Ectodermal cell (in vitro differentiated cells): ENCODE data around the gene SPRN.

ENCODE experiments used
- H3K27ac ChIP-seq: 2 replicates; pipeline ENCODE4 v1.7.0; 2013; ENCODE audit warnings: mild to moderate bottlenecking, low read depth, low read length; ENCODE audit not compliant: insufficient read depth, poor library complexity, severe bottlenecking
- H3K27me3 ChIP-seq: 2 replicates; pipeline ENCODE4 v1.7.0; 2013; ENCODE audit warnings: mild to moderate bottlenecking, low read length; ENCODE audit not compliant: insufficient read depth, control insufficient read depth, poor library complexity, severe bottlenecking
- H3K36me3 ChIP-seq: one replicate; pipeline ENCODE4 v1.7.0; 2013; ENCODE audit warnings: low read length; ENCODE audit not compliant: control insufficient read depth, insufficient read depth
- H3K4me1 ChIP-seq: one replicate; pipeline ENCODE4 v1.7.0; 2013; ENCODE audit warnings: low read length; ENCODE audit not compliant: control insufficient read depth, insufficient read depth
- H3K4me3 ChIP-seq: 2 replicates; pipeline ENCODE4 v1.7.0; 2013; ENCODE audit warnings: low read depth, low read length, control low read depth; ENCODE audit not compliant: insufficient read depth
- H3K9me3 ChIP-seq: 2 replicates; pipeline ENCODE4 v1.7.0; 2013; ENCODE audit warnings: mild to moderate bottlenecking, low read length, moderate library complexity; ENCODE audit not compliant: control insufficient read depth
- WGBS, 2 experiments: methylation state at CpG; one replicate each; pipeline ENCODE4 v1.1.7; 2013; ENCODE audit warnings: missing lambda C conversion rate in 2 of 2; 5-methylcytosine and 5-hydroxymethylcytosine counted together

The SPRN gene

GRCh38 chr10:133456041-133456951 lies 31.9 kb upstream of the SPRN start:
- WGBS, 2 experiments: 83 to 85% methylated on average over 46 of the region's 46 CpGs
- Histone ChIP-seq H3K36me3 (no peaks in the 10 kb centered on the region), H3K4me3 (no peak overlapping the region), H3K27me3 (no peaks in the 10 kb centered on the region), H3K27ac (no peak overlapping the region), H3K4me1 (no peaks in the 10 kb centered on the region), H3K9me3 (peaks cover 5% of the 10 kb centered on the region)

GRCh38 chr10:133455611-133456031 lies 31.2 kb upstream of the SPRN start:
- Histone ChIP-seq H3K27ac (no peak overlapping the region), H3K4me1 (no peaks in the 10 kb centered on the region), H3K27me3 (no peaks in the 10 kb centered on the region), H3K9me3 (peaks cover 5% of the 10 kb centered on the region), H3K36me3 (no peaks in the 10 kb centered on the region), H3K4me3 (no peak overlapping the region)
- 83 to 84% methylated on average over 7 of the region's 7 CpGs for WGBS, 2 experiments

GRCh38 chr10:133455196-133455595 lies 30.8 kb upstream of the SPRN start:
- WGBS, 2 experiments: 63 to 69% methylated on average over 5 of the region's 5 CpGs
- no peaks in the 10 kb centered on the region for H3K36me3 ChIP-seq
- no peak overlapping the region for H3K4me3 ChIP-seq
- H3K27me3 ChIP-seq: no peaks in the 10 kb centered on the region
- peaks cover 5% of the 10 kb centered on the region for H3K9me3 ChIP-seq
- no peak overlapping the region for H3K27ac ChIP-seq
- no peaks in the 10 kb centered on the region for H3K4me1 ChIP-seq

- peaks cover 5% of the 10 kb centered on the region for H3K9me3 ChIP-seq
- no peak overlapping the region for H3K4me3 ChIP-seq
- no peaks in the 10 kb centered on the region for H3K36me3 ChIP-seq
- WGBS, 2 experiments: 74 to 79% methylated on average over 10 of the region's 10 CpGs
- H3K27ac ChIP-seq: no peak overlapping the region
- no peaks in the 10 kb centered on the region for H3K4me1 ChIP-seq
- H3K27me3 ChIP-seq: no peaks in the 10 kb centered on the region
These were observed 29.9 kb upstream of the SPRN start for GRCh38 chr10:133454204-133454893.

GRCh38 chr10:133453516-133454203 lies 29.2 kb upstream of the SPRN start, which contains the start of gene SCART1:
Gene SCART1 (plus strand): TSS chr10:133453945. CDS start chr10:133453998, 53 bp downstream.
- peaks cover 7% of the 10 kb centered on the region for H3K9me3 ChIP-seq
- no peaks in the 10 kb centered on the region for H3K27me3 ChIP-seq

GRCh38 chr10:133452453-133452852 lies 28.0 kb upstream of the SPRN start:
- Histone ChIP-seq H3K4me1 (no peaks in the 10 kb centered on the region), H3K36me3 (no peaks in the 10 kb centered on the region), H3K27me3 (no peaks in the 10 kb centered on the region), H3K27ac (no peak overlapping the region), H3K9me3 (peaks cover 7% of the 10 kb centered on the region), H3K4me3 (no peak overlapping the region)
- 77 to 83% methylated on average over 4 of the region's 4 CpGs for WGBS, 2 experiments

More at GRCh38 chr10:133453516-133454203, 29.2 kb upstream of the SPRN start, which contains the start of gene SCART1:
- Histone ChIP-seq H3K4me3 (no peak within 1 kb of the TSS), H3K27ac (no peak within 1 kb of the TSS), H3K36me3 (no peaks in the 10 kb centered on the region), H3K4me1 (no peaks in the 10 kb centered on the region)
- 79 to 81% methylated on average over 11 of the region's 11 CpGs for WGBS, 2 experiments

- no peak overlapping the region for H3K4me3 ChIP-seq
- peaks cover 7% of the 10 kb centered on the region for H3K9me3 ChIP-seq
- H3K27ac ChIP-seq: no peak overlapping the region
- no peaks in the 10 kb centered on the region for H3K27me3 ChIP-seq
- WGBS, 2 experiments: 40 to 50% methylated on average over 3 to 4 of the region's 4 CpGs
- H3K4me1 ChIP-seq: no peaks in the 10 kb centered on the region
- H3K36me3 ChIP-seq: no peaks in the 10 kb centered on the region
These were observed 26.9 kb upstream of the SPRN start for GRCh38 chr10:133451346-133451745.

- no peaks in the 10 kb centered on the region for H3K36me3 ChIP-seq
- no peaks in the 10 kb centered on the region for H3K27me3 ChIP-seq
- no peak overlapping the region for H3K27ac ChIP-seq
- H3K9me3 ChIP-seq: peaks cover 4% of the 10 kb centered on the region
- H3K4me3 ChIP-seq: no peak overlapping the region
- H3K4me1 ChIP-seq: no peaks in the 10 kb centered on the region
These were observed 23.7 kb upstream of the SPRN start for GRCh38 chr10:133448120-133448519.

GRCh38 chr10:133446979-133447378 lies 22.6 kb upstream of the SPRN start:
- Histone ChIP-seq H3K27me3 (no peaks in the 10 kb centered on the region), H3K4me3 (no peak overlapping the region), H3K27ac (no peak overlapping the region), H3K4me1 (no peaks in the 10 kb centered on the region), H3K9me3 (peaks cover 4% of the 10 kb centered on the region), H3K36me3 (no peaks in the 10 kb centered on the region)
- 85 to 87% methylated on average over 9 to 11 of the region's 11 CpGs for WGBS, 2 experiments
